Liver (tissue), 9 donors: ENCODE measurements around the gene AGL. TPM values are rescaled to one million over a fixed set of nuclear protein-coding genes. Genes with fewer than 3 reads are reported as not detected.
A peak's percentile ranks its signal among the peaks of the same experiment; 100 is the strongest.

ENCODE experiments used
- DNase-seq: peaks from one replicate; pipeline ENCODE4 v3.0.0-alpha.2; 2017; ENCODE audit warnings: low spot score
- H3K27ac ChIP-seq, 2 donors: one replicate each; pipeline ENCODE4 v1.7.0; 2013; ENCODE audit warnings: inconsistent platforms in 2 of 2, low read length in 2 of 2, control low read depth in 1 of 2, low read depth in 1 of 2, mild to moderate bottlenecking in 1 of 2
- H3K27me3 ChIP-seq, 4 donors: one replicate each; pipeline versions ENCODE4 v1.6.1 to v1.7.0; 2013; ENCODE audit warnings: low read length in 3 of 4, inconsistent platforms in 1 of 4, mild to moderate bottlenecking in 1 of 4, moderate library complexity in 1 of 4; ENCODE audit not compliant: control insufficient read depth in 4 of 4, insufficient read depth in 4 of 4
- H3K36me3 ChIP-seq, 4 donors: one replicate each; pipeline versions ENCODE4 v1.6.1 to v1.7.0; 2013; ENCODE audit warnings: low read length in 3 of 4, mild to moderate bottlenecking in 3 of 4, low read depth in 1 of 4, moderate library complexity in 1 of 4; ENCODE audit not compliant: control insufficient read depth in 4 of 4, insufficient read depth in 3 of 4
- H3K4me1 ChIP-seq, 4 donors: one replicate each; pipeline versions ENCODE4 v1.6.1 to v1.7.0; 2013; ENCODE audit warnings: low read length in 3 of 4, mild to moderate bottlenecking in 3 of 4, moderate library complexity in 1 of 4; ENCODE audit not compliant: control insufficient read depth in 4 of 4, insufficient read depth in 4 of 4
- H3K4me3 ChIP-seq, 3 donors: one replicate each; pipeline versions ENCODE4 v1.6.1 to v1.7.0; 2013; ENCODE audit warnings: low read length in 3 of 3, control low read depth in 1 of 3, low read depth in 1 of 3, mild to moderate bottlenecking in 1 of 3
- H3K9ac ChIP-seq, 2 donors: one replicate each; pipeline ENCODE4 v1.7.0; 2013; ENCODE audit warnings: low read length in 2 of 2, mild to moderate bottlenecking in 2 of 2, moderate library complexity in 2 of 2, control low read depth in 1 of 2, low read depth in 1 of 2
- H3K9me3 ChIP-seq, 4 donors: one replicate each; pipeline versions ENCODE4 v1.6.1 to v1.7.0; 2013; ENCODE audit warnings: low read length in 3 of 4; ENCODE audit not compliant: control insufficient read depth in 4 of 4
- ATF3 ChIP-seq: IDR thresholded peaks from 2 replicates; pipeline ENCODE4 v1.6.1; 2016; ENCODE audit warnings: antibody characterized with exemption
- CTCF ChIP-seq: fragments of 150-350 bp; IDR thresholded peaks from 2 replicates; pipeline ENCODE4 v1.5.1; 2017; ENCODE audit warnings: improper control_type of control experiment, low read depth, low read length; ENCODE audit not compliant: missing input control
- FOXA1 ChIP-seq: IDR thresholded peaks from 2 replicates; pipeline ENCODE4 v1.6.1; 2016; ENCODE audit warnings: antibody characterized with exemption
- FOXA2 ChIP-seq: IDR thresholded peaks from 2 replicates; pipeline ENCODE4 v1.6.1; 2016; ENCODE audit warnings: antibody characterized with exemption
- GABPA ChIP-seq, 2 donors: IDR thresholded peaks in 1 of 2; conservative IDR thresholded peaks in 1 of 2; 2 replicates each; pipeline ENCODE4 v1.6.1; 2016; ENCODE audit warnings: antibody characterized with exemption in 2 of 2, mild to moderate bottlenecking in 1 of 2, moderate library complexity in 1 of 2
- HNF4A ChIP-seq, 2 donors: conservative IDR thresholded peaks; 2 replicates each; pipeline ENCODE4 v1.6.1; 2016; ENCODE audit warnings: antibody characterized with exemption in 2 of 2, mild to moderate bottlenecking in 2 of 2
- HNF4G ChIP-seq: IDR thresholded peaks from 2 replicates; pipeline ENCODE4 v1.6.1; 2016; ENCODE audit warnings: antibody characterized with exemption
- JUND ChIP-seq, 2 donors: IDR thresholded peaks; 2 replicates each; pipeline ENCODE4 v1.6.1; 2016; ENCODE audit warnings: antibody characterized with exemption in 2 of 2
- MAX ChIP-seq: IDR thresholded peaks from 2 replicates; pipeline ENCODE4 v1.6.1; 2016; ENCODE audit warnings: antibody characterized with exemption
- NR2F2 ChIP-seq: IDR thresholded peaks from 2 replicates; pipeline ENCODE4 v1.6.1; 2016; ENCODE audit warnings: antibody characterized with exemption
- RAD21 ChIP-seq, 2 donors: IDR thresholded peaks; 2 replicates each; pipeline ENCODE4 v1.6.1; 2016; ENCODE audit warnings: antibody characterized with exemption in 2 of 2, mild to moderate bottlenecking in 2 of 2
- REST ChIP-seq: IDR thresholded peaks from 2 replicates; pipeline ENCODE4 v1.6.1; 2016; ENCODE audit warnings: antibody characterized with exemption, mild to moderate bottlenecking
- TAF1 ChIP-seq: conservative IDR thresholded peaks from 2 replicates; pipeline ENCODE4 v1.6.1; 2016; ENCODE audit warnings: antibody characterized with exemption, mild to moderate bottlenecking
- YY1 ChIP-seq: IDR thresholded peaks from 2 replicates; pipeline ENCODE4 v1.6.1; 2016; ENCODE audit warnings: antibody characterized with exemption, mild to moderate bottlenecking
- ZBTB33 ChIP-seq: IDR thresholded peaks from 2 replicates; pipeline ENCODE4 v1.6.1; 2016; ENCODE audit warnings: antibody characterized with exemption
- WGBS: extraction: QIAGEN DNeasy Blood & Tissue Kit; methylation state at CpG from one replicate; pipeline ENCODE4 v1.1.7; 2013; 5-methylcytosine and 5-hydroxymethylcytosine counted together
- polyA plus RNA-seq, 2 donors: library from polyadenylated mRNA; stranded (reverse) in 1 of 2; unstranded in 1 of 2; fragments of 200-250 nt in 1 of 2; fragments of >200 nt in 1 of 2; fragmentation: Nextera tagmentation in 1 of 2; extraction: Ambion mirVana in 1 of 2; gene quantifications; one replicate each; pipeline versions ENCODE4 v1.2.1 to v1.2.3, GENCODE V29; 2013 to 2015
- total RNA-seq, 2 donors: library from RNA; depleted of rRNA; stranded (reverse); fragments of >200 nt; gene quantifications; one replicate each; pipeline ENCODE4 v1.2.3, GENCODE V29; 2014
- donor health status: healthy.
- donor health status: healthy.
- donor health status: healthy.
- donor health status: healthy.
- donor health status: healthy.

The AGL gene
- total and polyA plus RNA-seq, 4 donors, result 10.1 to 78.5 (median 19.9) TPM

- Histone ChIP-seq H3K9me3 (no peaks in the 10 kb centered on the region), H3K4me1 (peaks cover 0 to 26% (median 22%) of the 10 kb centered on the region in 4 donors), H3K27ac (no peak overlapping the region), H3K4me3 (no peak overlapping the region), H3K36me3 (no peaks in the 10 kb centered on the region), H3K27me3 (no peaks in the 10 kb centered on the region), H3K9ac (no peak overlapping the region)
- WGBS, result 93% methylated on average over 3 of the region's 3 CpGs
- TF ChIP-seq REST, result no peak
- no peak for TF ChIP-seq FOXA2
- TF ChIP-seq NR2F2, result no peak
- TF ChIP-seq RAD21 (IDR thresholded peaks at IDR 0.05), result no peak
- no peak for TF ChIP-seq CTCF
- no peak for TF ChIP-seq TAF1
- TF ChIP-seq MAX, result no peak
- no peak for TF ChIP-seq HNF4A (conservative IDR thresholded peaks at IDR 0.05)
- no peak for TF ChIP-seq JUND (IDR thresholded peaks at IDR 0.05)
- TF ChIP-seq YY1, result no peak
- DNase-seq, result no peak
These were observed 114.6 kb downstream of the AGL start for GRCh38 chr1:99964806-99965205.

- TF ChIP-seq HNF4A (conservative IDR thresholded peaks at IDR 0.05), result peak; percentile 28 to 47
- peak; percentile 29 for TF ChIP-seq YY1
- no peak for TF ChIP-seq JUND (IDR thresholded peaks at IDR 0.05)
- H3K36me3 ChIP-seq, result no peaks in the 10 kb centered on the region
- no peak for DNase-seq
- H3K4me1 ChIP-seq, result peaks cover 0 to 33% (median 26%) of the 10 kb centered on the region in 4 donors
- WGBS, result 35% methylated on average over 2 of the region's 2 CpGs
- no peak overlapping the region for H3K9ac ChIP-seq
- no peak overlapping the region for H3K4me3 ChIP-seq
- no peaks in the 10 kb centered on the region for H3K27me3 ChIP-seq
- no peak overlapping the region for H3K27ac ChIP-seq
- H3K9me3 ChIP-seq, result no peaks in the 10 kb centered on the region
These were observed 115.7 kb downstream of the AGL start for GRCh38 chr1:99965646-99966375.

GRCh38 chr1:99968214-99968613 is 118.1 kb downstream of the AGL start:
- no peaks in the 10 kb centered on the region for H3K36me3 ChIP-seq
- no peaks in the 10 kb centered on the region for H3K9me3 ChIP-seq
- 98% methylated on average over 4 of the region's 4 CpGs for WGBS
- H3K4me3 ChIP-seq, result no peak overlapping the region
- H3K27ac ChIP-seq, result no peak overlapping the region
- no peak for DNase-seq
- no peak for TF ChIP-seq HNF4A (conservative IDR thresholded peaks at IDR 0.05)
- no peak for TF ChIP-seq FOXA1
- TF ChIP-seq RAD21 (IDR thresholded peaks at IDR 0.05), result no peak
- no peak for TF ChIP-seq HNF4G
- TF ChIP-seq ZBTB33, result no peak
- no peak for TF ChIP-seq YY1
- TF ChIP-seq ATF3, result no peak
- TF ChIP-seq GABPA (IDR thresholded peaks at IDR 0.05 in 1 of 2, conservative IDR thresholded peaks at IDR 0.05 in 1 of 2), result no peak
- peaks cover 0 to 43% (median 28%) of the 10 kb centered on the region in 4 donors for H3K4me1 ChIP-seq
- H3K27me3 ChIP-seq, result no peaks in the 10 kb centered on the region
- no peak overlapping the region for H3K9ac ChIP-seq
